Ovary (tissue), 9 donors: ENCODE data around the gene GRIK1. TPM values are rescaled to one million over a fixed set of nuclear protein-coding genes. Genes with fewer than 3 reads are reported as not detected.

Experiments
- DNase-seq, 5 donors: peaks; one replicate each; pipeline ENCODE4 v3.0.0-alpha.2; 2019 to 2020
- H3K27ac ChIP-seq, 2 donors: fragments of 200-600 bp; one replicate each; pipeline versions ENCODE4 v1.5.1 to v1.8.0; 2019 to 2022
- H3K27me3 ChIP-seq: fragments of 200-600 bp; one replicate; pipeline ENCODE4 v1.8.0; 2022
- H3K36me3 ChIP-seq: fragments of 200-600 bp; sonication (generic); one replicate; pipeline ENCODE4 v1.5.1; 2019
- H3K4me1 ChIP-seq: one replicate; pipeline ENCODE4 v1.8.1; 2013; ENCODE audit warnings: mild to moderate bottlenecking, moderate library complexity; ENCODE audit not compliant: insufficient read depth
- H3K4me3 ChIP-seq: fragments of 200-600 bp; sonication (generic); one replicate; pipeline ENCODE4 v1.5.1; 2017
- H3K9me3 ChIP-seq, 2 donors: fragments of 200-600 bp in 1 of 2; sonication (generic) in 1 of 2; one replicate each; pipeline versions ENCODE4 v1.5.1 to v1.8.1; 2013 to 2019; ENCODE audit warnings: mild to moderate bottlenecking in 1 of 2, moderate library complexity in 1 of 2
- CTCF ChIP-seq, 3 donors: fragments of 450-650 bp in 2 of 3; fragments of 200-600 bp in 1 of 3; IDR thresholded peaks; one replicate each; pipeline versions ENCODE4 v1.5.1 to v1.8.0; 2016 to 2022; ENCODE audit warnings: antibody characterized with exemption in 3 of 3, mild to moderate bottlenecking in 1 of 3
- EP300 ChIP-seq: sonication (generic); formaldehyde crosslinking; IDR thresholded peaks from one replicate; pipeline ENCODE4 v1.6.1; 2017; ENCODE audit warnings: antibody characterized with exemption
- POLR2A ChIP-seq: fragments of 450-650 bp; IDR thresholded peaks from one replicate; pipeline ENCODE4 v1.6.1; 2017; ENCODE audit warnings: antibody characterized with exemption, mild to moderate bottlenecking, moderate library complexity
- WGBS, 3 donors: extraction: QIAGEN DNeasy Blood & Tissue Kit in 1 of 3; methylation state at CpG; one replicate each; pipeline versions ENCODE4 v1.1.5 to v1.1.7; 2013 to 2017; 5-methylcytosine and 5-hydroxymethylcytosine counted together
- intact Hi-C, 4 donors: fragments of 100-400 bp; cut with DNase I; formaldehyde crosslinking; loops; one replicate each; pipeline versions ENCODE4 v1.11.0 to v1.15.1; 2022 to 2023
- polyA plus RNA-seq, 2 donors: library from polyadenylated mRNA; stranded (reverse); fragments of 200-250 nt in 1 of 2; fragments of 350-450 nt in 1 of 2; fragmentation: Illumina TruSeq in 1 of 2; extraction: RNeasy Lipid Tissue Mini Kit (QIAGEN cat#74804) in 1 of 2; gene quantifications; one replicate each; pipeline ENCODE4 v1.2.3, GENCODE V29; 2013 to 2014
- total RNA-seq, 7 donors: library from RNA; depleted of rRNA in 2 of 7; stranded (reverse); fragments of >200 nt in 2 of 7; fragmentation: NEBNext Ultra II Directional in 3 of 7; extraction: Animal tissue kit (Norgen Biotek cat#: 25700) in 3 of 7; gene quantifications; one replicate each; pipeline versions ENCODE4 v1.1.0 to v1.2.4, GENCODE V29; 2016 to 2023
- donor health status: DM: no; HTN: no; CAD: no; lungs with moderate emphysema.
- donor health status: DM: no; HTN: no; CAD: no.
- donor health status: Bipolar disorder and iron deficiency.
- donor health status: DM: yes; HTN: yes; CAD: no.
- donor health status: DM: no; HTN: no; CAD: no.
- donor health status: DM: yes; HTN: yes; CAD: no.

Gene GRIK1
- total and polyA plus RNA-seq, 9 donors, result 0.15 to 1.3 (median 0.34) TPM; not detected in 4

- whole genome bisulfite sequencing, 3 donors, result 54 to 68% (median 57%) methylated on average over 4 of the region's 4 CpGs
- intact Hi-C loops, result no loop called here
- no peaks in the 10 kb centered on the region for H3K9me3 ChIP-seq
Observed at GRCh38 chr21:29943885-29944284, 4.1 kb upstream of the GRIK1 start.

GRCh38 chr21:29942034-29942433, 2.2 kb upstream of the GRIK1 start:
- intact Hi-C loops, result no loop called here
- no peak for TF ChIP-seq POLR2A
- TF ChIP-seq EP300, result no peak
- no peak for TF ChIP-seq CTCF (IDR thresholded peaks at IDR 0.05)
- no peaks in the 10 kb centered on the region for H3K9me3 ChIP-seq
- no peak overlapping the region for H3K4me3 ChIP-seq
- H3K27ac ChIP-seq, result no peak overlapping the region
- H3K4me1 ChIP-seq, result peaks cover 9% of the 10 kb centered on the region
- no peaks in the 10 kb centered on the region for H3K27me3 ChIP-seq
- no peaks in the 10 kb centered on the region for H3K36me3 ChIP-seq
- DNase-seq, result no peak
- 89 to 97% (median 91%) methylated on average over 1 of the region's 1 CpG for WGBS, 3 donors

More at GRCh38 chr21:29943885-29944284, 4.1 kb upstream of the GRIK1 start:
- Histone ChIP-seq H3K27me3 (no peaks in the 10 kb centered on the region), H3K4me3 (no peak overlapping the region), H3K27ac (no peak overlapping the region), H3K4me1 (peaks cover 8% of the 10 kb centered on the region), H3K36me3 (no peaks in the 10 kb centered on the region)
- no peak for DNase-seq
- no peak for TF ChIP-seq CTCF (IDR thresholded peaks at IDR 0.05)
- TF ChIP-seq EP300, result no peak
- TF ChIP-seq POLR2A, result no peak

- intact Hi-C loops, result no loop called here
- H3K27ac ChIP-seq, result no peak overlapping the region
- no peaks in the 10 kb centered on the region for H3K36me3 ChIP-seq
- DNase-seq, result no peak
- no peaks in the 10 kb centered on the region for H3K9me3 ChIP-seq
- TF ChIP-seq POLR2A (no peak), EP300 (no peak), CTCF (IDR thresholded peaks at IDR 0.05) (no peak)
- WGBS, 3 donors, result 51 to 61% (median 55%) methylated on average over 2 of the region's 2 CpGs
- no peaks in the 10 kb centered on the region for H3K27me3 ChIP-seq
- peaks cover 9% of the 10 kb centered on the region for H3K4me1 ChIP-seq
- H3K4me3 ChIP-seq, result no peak overlapping the region
Observed at GRCh38 chr21:29940991-29941390, 1.2 kb upstream of the GRIK1 start.

- no peak for DNase-seq
- TF ChIP-seq POLR2A (no peak), CTCF (IDR thresholded peaks at IDR 0.05) (no peak), EP300 (no peak)
- WGBS, 3 donors, result 14 to 18% (median 16%) methylated on average over 6 of the region's 6 CpGs
- intact Hi-C loops, result no loop called here
- H3K9me3 ChIP-seq, result no peaks in the 10 kb centered on the region
- no peak overlapping the region for H3K27ac ChIP-seq
- peaks cover 9% of the 10 kb centered on the region for H3K4me1 ChIP-seq
- H3K36me3 ChIP-seq, result no peaks in the 10 kb centered on the region
- H3K27me3 ChIP-seq, result no peaks in the 10 kb centered on the region
- no peak overlapping the region for H3K4me3 ChIP-seq
Observed at GRCh38 chr21:29940361-29940760, 565 bp upstream of the GRIK1 start.
